Measurements from ENCODE around the gene C10orf105.

C10orf105 gene

DNA sequence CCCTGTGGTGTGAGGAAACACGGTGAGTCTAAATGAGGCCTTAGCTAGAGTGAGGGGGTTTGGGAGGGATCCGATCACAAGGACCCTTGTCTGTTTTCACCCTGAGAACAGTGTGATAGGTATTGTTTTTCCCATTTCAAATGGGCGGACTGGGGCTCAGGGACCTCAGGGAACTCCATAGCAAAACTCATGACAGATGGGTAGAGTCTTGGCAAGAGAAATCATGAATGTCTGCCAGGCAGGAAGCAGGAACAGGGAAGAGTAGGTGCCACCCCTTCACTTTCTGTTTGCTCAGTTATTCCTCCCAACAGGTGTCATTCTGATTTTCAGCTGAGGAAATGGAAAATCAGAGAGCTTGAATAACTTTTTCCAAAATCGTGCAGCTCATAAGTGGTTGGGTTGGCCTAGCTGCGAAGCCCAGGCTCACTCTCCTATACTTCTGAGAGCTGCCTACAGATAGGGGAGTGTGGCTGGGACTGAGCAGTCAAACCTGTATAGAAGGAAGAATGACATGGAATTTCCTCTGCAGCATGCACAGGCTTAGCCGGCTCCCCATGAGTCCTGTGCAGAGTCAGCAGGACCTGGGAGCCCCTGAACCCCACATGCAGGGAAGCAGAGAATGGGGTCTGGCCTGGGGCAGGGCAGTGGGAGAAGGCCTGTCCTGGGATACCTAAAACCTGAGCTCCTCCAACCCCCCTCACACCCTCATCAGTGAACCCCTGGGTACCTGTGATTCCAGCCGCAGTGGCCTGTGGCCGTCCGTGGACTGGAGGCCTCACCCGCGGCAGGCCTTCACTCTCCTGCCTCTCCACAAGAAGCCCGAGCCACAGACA, 17.6 kb upstream of the C10orf105 start:
- DNase-seq (ENCODE audit: low spot score) = no peak

DNA sequence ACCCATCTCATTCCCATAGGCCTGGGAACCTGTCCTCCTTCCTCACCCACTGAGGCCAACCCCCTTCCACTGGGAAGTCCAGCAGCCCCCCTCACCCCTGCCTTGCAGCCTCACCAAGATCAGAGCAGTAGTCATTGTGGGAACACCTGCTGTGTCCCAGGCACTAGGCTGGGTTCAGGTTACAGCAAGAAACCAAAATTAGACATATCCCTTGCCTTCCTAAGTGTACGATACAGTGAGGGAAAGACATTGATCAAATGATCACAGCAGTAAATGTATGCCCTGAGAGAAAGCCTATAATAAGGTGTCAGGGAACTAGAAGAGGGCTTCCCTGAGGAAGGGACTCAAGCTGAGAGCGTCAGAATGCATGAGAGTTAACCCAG, 17.0 kb upstream of the C10orf105 start:
- no peak for DNase-seq (ENCODE audit: low spot score)

DNA sequence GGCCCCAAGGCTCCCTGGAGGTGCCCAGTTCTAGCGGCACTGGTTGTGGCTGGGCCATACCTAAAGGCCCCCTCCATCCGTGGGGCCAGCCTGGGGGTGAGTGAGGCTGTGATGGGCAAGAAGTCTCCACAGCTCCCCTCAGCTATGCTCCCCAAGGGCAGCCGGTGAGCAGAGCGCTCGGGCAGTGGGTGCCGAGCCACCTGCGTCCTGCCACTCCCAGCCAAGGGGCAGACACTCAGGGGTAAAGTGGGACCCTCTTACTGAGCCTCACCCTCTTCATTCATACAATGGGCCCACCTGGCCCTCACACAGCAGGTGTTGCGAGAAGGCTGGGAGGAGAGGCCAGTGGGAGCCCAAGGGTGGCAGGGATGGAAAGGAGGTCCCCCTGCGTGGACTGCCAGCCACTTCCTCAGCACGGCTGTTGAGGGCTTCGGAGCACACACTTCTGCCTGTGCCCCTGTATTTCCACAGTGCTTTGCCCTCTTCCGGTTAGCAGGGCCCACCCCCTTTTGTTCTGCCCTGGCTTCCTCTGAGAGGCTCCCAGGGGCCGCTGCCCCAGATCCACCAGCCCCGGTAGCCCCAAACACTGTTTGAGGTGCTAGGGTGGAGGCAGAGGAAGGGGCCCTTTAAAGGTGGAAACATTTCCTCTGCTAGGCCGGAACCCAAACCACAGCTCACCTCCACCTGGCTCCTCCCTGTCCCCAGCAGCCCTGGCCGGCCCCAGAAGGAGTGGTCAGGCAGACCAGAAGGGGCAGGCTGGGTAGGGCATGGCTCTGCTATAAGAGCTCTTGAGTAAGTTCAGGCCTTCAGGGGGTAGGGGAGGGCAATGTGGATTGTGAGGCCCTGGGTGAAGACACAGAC, 16.4 kb upstream of the C10orf105 start:
- DNase-seq (ENCODE audit: low spot score) = no peak

DNA sequence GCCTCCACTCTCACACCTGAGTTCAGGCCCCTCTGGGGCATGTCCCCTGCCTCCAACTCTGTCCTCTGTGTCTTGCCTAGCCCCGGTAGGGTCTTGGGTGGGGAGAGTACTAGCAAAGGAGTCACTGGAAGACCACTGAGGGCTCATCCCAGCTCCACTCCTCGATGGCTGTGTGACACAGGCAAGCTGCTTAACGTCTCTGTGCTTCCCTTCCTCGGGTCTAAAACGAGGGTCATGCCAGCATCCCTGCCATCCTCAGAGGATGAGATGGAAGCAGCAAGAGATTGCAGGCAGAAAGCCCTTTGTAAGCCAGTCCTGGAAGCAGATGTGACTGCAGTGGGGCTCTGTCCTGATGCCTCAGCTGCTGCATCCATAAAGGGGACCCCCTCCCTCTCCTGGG, 15.2 kb upstream of the C10orf105 start:
- DNase-seq (ENCODE audit: low spot score) = no peak

DNA sequence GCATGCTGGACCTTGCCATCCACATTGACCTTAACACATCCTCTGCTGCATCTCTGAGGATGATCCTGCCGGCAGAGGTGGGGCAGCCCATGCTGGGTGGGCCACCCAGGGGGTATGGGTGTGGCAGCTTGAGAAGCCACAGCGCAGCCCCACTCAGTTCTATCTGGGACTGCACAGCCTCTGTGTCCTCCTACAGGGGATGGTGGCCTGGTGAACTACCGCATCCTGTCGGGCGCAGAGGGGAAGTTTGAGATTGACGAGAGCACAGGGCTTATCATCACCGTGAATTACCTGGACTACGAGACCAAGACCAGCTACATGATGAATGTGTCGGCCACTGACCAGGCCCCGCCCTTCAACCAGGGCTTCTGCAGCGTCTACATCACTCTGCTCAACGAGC, 12.2 kb upstream of the C10orf105 start:
- no peak for DNase-seq (ENCODE audit: low spot score)

DNA sequence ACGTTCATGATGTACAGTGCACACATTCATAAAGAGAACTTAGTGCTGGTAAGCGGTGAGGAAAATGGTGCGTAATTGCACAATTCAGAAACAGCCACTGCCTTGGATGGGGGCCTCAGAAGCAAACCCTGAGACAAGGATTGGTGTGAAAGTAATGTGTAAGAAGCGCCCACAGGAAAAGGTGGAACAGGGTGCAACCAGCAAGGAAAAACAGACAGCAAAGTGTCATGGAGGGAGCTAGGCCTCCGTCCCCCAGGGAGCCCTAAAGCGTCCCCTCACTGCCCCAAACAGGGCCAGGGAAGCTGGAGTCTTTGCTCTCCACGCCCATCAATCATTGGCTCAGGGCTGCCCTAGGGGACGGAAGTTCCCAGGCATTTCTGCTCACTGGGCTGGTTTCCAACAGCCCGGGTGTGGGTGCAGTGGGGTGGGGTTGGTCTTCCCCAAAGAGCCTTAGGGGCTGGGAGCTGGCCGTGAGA, 9.6 kb upstream of the C10orf105 start:
- DNase-seq (ENCODE audit: low spot score) = no peak

DNA sequence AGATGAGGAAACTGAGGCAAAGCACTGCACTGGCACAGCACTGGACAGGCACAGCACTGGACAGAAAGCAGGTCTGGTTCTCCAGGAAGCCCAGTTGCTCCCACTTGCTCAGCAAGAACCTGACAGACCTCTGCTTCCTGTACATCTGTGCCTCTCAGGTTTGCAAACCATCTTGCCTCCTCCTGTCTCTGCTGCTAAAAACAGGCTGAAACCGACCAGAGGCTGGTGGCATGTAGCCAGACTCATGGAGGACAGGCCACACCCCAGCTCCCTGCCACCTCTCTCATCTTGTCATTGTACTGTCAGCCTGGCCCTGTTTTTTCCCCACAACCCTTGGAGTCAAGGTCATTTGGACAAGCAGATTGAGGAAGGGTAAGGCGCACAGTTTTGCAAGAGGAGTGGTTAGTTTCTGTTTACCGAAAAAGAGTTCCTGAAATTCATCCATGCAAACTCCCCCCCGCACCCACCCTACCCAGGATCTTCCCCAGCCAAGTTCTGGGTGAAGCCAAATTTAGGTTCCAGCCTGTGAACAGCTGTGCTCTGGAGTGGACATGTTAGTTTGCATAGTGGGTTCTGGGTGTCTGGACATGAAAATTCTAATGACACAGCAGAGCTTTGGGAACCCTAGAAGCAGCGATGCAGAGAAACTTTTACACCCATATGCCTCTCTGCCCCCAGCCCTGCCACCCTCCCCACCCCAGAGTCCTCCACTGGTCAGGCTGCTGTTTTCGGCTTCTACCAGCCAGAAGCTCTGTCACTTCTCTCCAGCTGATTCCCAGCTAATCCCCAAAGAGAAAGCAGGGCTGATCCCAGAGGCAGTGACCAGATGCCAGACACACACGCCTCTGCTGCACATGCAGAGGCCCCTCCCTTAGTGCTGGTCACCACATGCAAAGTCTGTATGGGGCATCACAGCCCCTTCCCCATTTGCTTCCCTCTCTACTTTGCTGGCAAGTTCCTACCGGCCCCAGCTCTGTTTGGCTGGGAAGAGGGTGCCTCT, 8.5 kb upstream of the C10orf105 start:
- DNase-seq (ENCODE audit: low spot score) = peak; percentile 63

DNA sequence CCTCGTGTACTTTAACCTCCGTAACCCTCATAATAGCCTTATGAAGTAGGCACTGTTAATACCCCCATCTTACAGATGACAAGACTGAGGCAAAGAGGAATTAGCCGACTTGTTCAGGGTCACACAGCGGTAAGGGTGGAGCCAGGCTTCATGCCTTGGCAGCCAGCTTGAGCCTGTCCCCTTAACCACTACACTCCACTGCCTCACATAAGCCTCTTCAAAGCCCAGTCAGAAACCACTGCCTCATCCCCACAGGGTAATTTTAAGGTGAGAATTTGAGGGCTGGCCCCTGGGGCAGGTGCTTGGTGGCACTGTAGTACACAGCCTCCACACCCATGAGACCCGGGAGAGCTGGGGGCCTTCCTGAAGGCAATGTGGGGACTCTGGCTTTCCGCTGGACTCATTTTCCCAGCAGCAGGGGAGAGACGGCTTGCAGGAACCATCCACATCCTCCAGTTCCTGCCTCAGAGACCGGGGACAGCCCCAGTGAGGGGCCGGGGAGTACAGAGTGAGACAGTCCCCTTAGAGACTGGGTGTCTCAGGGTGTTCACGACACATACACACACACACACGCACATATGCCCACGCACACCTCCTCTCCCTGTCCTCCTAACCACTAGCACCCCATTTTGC, 7.6 kb upstream of the C10orf105 start:
- DNase-seq (ENCODE audit: low spot score) = no peak

DNA sequence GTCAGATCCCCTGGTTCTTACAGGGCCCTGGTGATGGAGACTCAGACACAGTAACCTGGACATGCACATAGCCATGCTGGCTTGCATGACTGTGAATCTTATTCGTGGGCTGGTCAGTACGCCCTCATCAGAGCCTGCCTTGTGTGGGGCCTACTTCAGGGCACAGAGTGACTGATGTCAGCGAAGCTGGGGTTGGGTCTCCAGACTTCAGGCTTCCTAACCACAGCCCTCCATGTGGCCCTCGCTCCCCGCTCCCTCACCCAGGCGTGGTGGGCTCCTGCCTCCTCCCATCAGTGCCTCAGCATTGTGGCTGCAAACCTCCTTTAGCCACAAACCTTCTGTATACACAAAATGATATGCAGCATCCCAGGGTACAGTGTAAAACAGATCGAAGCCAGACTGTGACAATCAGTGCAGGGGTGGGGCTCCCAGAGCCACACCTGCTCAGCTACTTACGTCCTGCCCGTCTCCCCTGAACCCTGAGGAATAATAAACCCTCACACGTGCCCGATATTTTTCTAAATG, 7.1 kb upstream of the C10orf105 start:
- DNase-seq (ENCODE audit: low spot score) = no peak

DNA sequence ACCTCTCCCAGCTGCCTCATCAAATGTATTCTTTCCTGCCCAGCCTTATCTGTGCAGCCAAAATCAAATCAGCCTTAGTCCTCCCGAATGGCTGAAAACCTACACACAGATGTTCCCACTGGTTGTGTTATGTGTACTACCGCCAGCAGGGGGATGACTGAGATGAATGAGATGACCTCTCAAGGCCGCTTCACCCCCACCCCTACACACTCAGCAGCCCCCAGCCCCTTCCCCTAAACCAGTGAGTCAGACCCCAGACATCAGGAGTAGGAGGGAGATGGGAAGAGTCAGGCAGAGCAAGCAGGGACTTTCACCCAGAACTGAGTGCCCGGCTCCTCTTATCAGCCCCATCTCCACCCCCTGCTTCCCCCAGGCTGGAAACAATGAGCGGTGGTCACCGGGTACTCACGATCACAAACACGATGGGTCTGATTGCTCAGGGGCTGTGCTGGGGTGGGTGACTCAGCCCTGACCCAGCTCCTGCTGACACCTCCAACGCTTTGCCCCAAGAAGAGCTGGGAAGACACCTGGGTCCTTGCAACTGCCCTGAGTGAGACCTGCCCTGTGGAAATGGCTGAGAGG, 6.5 kb upstream of the C10orf105 start:
- DNase-seq (ENCODE audit: low spot score) = peak; percentile 58

DNA sequence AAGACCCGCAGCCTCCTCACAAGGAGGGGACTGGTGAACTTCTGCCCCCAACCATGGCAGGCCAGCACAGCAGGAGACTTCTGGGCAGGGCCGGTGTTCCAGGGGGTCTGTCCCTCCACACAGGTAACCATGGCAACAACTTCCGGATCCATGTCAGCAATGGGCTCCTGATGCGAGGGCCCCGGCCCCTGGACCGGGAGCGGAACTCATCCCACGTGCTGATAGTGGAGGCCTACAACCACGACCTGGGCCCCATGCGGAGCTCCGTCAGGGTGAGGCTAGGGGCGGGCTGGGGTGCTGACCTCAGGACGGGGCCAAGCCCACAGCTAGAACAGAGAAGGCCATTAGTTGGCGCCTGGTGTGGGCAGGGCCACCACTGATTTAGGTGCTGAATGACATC, 5.7 kb upstream of the C10orf105 start:
- DNase-seq (ENCODE audit: low spot score) = no peak

DNA sequence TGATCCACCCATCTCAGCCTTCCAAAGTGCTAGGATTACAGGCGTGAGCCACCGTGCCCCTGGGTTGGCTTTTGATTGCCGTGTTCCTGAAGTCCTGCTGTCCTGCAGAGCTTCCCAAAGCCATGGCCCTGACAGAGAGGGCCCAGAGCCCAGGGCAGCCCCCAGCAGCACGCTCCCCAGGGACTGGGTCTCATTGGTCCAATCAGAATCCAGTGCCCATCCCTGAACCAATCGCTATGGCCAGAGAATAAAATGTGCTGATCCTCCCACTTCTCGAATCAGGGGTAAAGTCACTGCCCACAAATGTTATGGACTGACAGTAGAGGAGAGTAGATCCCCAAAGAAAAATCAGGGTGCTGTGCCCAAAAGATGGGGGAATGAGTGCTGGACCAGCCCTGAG, 5.0 kb upstream of the C10orf105 start:
- no peak for DNase-seq (ENCODE audit: low spot score)

DNA sequence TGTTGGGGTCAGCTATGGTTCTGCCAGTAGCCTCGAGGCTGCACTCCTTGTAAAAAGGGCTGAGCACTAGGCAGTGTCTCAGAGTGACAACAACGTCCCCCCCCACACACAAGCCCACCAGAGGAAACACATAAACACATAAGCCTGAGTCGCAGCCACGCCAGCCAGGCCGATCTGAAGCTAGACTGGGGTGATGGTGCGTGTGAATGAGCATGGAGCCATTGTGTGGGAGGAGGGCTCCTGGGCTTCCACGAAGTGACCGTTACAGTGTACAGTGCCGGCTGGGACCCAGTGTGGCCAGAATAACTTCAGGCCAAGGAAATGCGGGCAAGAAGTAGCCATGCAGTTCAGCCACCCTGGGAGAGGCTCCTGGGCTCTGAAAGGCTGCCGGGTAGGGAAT, 3.7 kb upstream of the C10orf105 start:
- DNase-seq (ENCODE audit: low spot score) = no peak

DNA sequence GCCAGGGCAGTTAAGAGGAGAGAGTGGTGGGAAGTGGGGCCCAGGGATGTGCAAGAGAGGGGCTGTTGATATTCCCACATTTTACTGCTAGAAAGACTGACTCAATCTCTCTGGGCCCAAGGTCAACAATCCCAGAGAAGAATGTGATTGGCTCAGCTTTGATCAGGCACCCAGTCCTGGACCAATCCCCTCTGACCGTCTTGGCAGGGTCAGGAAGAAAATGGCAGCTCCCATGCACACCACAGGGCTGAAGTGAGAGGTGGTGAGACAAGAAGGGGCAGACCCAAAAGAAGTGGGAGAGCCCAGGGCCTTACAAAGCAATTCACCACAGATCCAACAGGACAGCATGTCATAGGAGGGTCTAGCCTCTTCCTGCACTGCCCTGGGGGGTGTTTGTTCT, 3.3 kb upstream of the C10orf105 start:
- DNase-seq (ENCODE audit: low spot score) = no peak

DNA sequence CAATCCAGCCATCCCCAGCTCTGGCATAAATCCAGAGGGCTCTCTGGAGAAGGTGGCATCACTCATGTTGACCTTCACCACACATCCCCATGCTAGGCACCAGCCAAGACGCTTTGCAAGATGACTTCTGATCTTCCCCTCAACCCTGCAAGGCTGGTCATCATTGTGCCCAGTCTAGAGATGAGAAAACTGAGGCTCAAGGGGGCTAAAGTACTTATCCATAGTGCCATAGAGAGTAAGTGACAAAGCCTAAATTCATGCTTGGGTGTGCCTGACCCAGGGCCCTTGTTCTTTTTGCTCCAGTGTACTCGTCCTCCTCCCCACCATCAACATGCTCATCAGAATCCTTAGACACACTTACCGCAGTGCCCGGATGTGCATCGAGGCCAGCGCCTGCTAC, 1.7 kb upstream of the C10orf105 start:
- DNase-seq (ENCODE audit: low spot score) = no peak

DNA sequence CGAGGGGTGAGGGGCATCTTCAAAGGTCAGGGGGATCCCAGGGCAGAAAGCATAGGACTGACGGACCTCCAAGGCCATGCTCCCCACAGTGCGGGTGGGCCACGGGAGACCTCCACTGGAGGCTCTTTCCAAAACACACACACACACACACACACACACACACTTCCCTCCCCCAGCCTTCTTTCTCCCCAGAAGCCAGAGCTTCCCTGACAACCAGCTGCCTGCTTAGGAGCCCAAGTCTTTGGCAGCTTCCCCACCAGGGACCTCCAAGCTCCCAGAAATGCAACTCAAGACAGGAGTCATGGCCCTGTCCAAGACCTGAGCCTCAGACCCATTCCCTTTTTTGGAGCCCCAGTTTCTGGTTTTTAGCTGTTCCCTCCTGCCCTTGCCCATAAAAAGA, 710 bp upstream of the C10orf105 start:
- DNase-seq (ENCODE audit: low spot score) = no peak

DNA sequence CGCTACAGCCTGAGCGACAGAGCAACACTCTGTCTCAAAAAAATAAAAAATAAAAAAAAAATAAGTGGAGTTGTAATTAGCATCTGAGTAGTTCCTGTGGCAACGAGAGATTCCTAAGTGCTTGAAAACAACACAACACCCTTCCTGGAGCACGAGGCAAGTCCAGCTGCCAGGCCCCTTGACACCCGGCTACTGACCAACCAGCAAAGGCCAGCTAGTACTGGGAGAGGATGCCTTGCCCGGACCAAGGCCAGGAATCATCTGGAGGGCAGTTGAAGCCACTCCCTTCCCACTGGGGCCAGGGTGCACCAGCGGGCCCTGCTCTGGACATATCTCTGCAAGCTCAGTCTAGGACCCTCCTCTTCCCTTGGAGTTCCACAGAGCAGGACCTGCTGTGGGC, 536 bp downstream of the C10orf105 start:
- DNase-seq (ENCODE audit: low spot score) = no peak

DNA sequence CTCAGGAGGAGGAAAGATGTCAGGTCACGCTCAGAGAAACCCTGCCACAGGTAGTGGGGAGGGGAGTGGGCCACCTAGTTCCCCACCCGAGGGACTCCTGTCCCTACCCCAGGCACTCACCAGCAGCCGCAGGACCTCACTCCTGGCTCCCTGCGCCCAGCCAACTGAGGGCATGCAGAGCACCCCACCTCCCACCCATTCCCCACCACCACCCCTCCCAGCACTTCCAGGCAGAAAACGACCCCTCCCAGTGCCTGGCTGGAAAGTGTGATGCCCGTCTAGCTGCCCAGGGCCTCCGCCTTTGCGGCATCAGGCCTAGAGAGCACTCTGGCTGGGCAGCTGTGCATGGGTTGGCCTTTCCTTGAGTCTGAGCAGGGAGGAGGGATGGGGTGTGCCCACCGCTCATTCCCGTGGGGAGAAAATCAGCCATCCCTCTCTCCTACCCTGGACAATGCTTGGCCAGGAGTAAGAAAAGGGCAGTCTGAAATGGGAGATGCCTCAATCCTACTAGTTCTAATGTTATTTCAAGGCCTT, 1.3 kb downstream of the C10orf105 start:
- no peak for DNase-seq (ENCODE audit: low spot score)

DNA sequence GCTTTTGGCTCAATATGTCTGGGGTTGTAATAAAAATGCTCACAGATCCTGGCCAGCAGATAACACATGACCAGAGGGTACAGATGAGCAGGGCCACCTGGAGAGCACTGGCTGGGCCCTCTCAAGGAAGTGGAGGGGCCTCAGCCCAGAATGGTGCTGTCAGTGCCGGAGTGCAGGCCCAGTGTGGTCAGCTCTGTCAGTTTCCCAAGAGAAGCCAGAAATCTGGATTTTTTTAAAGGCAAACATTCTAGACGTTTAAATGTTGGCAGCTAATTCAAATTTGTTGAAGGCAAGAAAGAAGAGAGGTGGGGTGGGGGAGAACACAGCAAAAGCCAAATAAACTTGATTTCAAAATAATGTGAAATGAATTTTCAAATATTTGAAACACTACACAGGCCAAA, 2.0 kb downstream of the C10orf105 start:
- no peak for DNase-seq (ENCODE audit: low spot score)

DNA sequence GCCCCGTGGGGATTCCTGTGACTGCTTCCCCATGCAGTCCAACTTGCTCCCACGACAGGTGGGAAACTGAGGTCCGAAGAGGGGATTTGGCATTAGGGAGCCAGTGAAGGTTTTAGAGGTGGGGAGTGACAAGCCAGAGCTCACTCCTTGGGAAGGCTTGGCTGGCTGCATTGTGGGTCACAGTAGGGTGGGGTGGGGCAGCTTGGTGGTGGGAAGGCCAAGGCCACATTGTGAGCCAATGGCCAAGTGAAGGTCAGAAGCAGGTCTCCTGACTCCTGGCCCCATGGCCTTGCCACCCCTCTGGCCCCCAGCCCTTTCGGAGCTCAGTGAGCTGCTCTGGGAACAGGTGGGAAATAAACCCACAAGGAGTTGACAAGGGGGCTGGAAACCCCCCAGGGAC, 2.5 kb downstream of the C10orf105 start:
- no peak for DNase-seq (ENCODE audit: low spot score)

DNA sequence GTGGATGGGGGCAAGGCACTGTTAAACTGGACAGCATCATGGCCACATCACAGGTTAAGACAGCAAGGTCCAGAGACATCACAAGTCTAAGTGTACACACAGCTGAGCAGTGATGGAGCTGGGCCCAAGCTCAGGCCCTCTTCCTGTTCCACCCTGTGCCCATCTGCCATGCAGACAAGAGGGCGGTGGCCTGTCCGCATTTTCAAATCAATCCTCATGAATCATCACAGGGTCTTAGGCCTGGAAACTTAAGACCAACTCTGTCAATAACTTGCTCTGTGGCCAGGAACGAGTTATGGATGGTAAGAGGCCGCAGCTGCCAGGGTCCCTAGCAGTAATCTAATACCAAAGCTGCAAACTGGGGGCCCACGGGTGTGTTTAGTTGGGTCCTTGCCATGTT, 3.2 kb downstream of the C10orf105 start:
- no peak for DNase-seq (ENCODE audit: low spot score)
